Measurements from ENCODE around the gene DNAAF5.

The DNAAF5 gene

DNA sequence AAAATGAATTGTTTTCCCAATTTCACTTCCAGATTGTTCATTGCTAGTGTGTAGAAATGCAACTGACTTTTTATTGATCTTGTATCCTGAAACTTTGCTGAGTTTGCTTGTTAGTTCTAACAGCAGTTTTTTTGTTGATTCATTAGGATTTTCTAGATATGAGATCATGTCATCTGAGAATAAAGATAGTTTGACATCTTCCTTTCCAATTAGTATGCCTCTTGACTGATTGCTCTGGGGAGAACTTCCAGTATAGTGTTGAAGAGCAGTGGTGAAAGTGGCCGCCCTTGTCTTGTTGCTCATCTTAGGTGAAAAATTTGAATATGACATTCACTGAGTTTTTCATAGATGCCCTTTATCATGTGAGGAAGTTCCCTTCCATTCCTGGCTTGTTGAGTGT, 93.8 kb downstream of the DNAAF5 start:
- TF ChIP-seq, protein P1, sequence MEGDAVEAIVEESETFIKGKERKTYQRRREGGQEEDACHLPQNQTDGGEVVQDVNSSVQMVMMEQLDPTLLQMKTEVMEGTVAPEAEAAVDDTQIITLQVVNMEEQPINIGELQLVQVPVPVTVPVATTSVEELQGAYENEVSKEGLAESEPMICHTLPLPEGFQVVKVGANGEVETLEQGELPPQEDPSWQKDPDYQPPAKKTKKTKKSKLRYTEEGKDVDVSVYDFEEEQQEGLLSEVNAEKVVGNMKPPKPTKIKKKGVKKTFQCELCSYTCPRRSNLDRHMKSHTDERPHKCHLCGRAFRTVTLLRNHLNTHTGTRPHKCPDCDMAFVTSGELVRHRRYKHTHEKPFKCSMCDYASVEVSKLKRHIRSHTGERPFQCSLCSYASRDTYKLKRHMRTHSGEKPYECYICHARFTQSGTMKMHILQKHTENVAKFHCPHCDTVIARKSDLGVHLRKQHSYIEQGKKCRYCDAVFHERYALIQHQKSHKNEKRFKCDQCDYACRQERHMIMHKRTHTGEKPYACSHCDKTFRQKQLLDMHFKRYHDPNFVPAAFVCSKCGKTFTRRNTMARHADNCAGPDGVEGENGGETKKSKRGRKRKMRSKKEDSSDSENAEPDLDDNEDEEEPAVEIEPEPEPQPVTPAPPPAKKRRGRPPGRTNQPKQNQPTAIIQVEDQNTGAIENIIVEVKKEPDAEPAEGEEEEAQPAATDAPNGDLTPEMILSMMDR (IDR thresholded peaks at IDR 0.05; ENCODE audit: control insufficient read depth, insufficient read depth, low read depth, low read length, missing control alignments): no peak
- H3K4me3 ChIP-seq (ENCODE audit: control insufficient read depth, low read depth, low read length): no peak overlapping the region
- no peak for DNase-seq (ENCODE audit: low read depth)

DNA sequence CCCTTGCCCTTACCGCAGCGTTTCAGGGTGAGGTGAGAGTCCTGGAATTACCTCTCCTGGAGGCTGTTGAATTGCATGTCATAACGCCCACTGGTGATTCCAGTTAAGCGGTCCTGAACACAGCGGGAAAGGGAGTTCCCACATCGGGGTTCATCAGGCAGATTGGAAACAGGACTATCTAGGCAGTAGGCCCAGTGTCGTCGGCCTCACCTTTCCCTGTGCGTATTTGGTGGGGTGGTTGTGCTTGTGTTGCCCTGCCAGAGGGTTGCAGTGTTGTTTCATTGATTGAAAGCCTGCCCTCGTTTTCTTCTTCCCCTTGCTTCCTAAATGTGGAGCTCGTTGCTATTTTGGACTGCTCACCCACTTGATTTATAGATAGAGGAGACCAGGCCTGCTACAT, 95.2 kb downstream of the DNAAF5 start:
- no peak for DNase-seq (ENCODE audit: low read depth)

DNA sequence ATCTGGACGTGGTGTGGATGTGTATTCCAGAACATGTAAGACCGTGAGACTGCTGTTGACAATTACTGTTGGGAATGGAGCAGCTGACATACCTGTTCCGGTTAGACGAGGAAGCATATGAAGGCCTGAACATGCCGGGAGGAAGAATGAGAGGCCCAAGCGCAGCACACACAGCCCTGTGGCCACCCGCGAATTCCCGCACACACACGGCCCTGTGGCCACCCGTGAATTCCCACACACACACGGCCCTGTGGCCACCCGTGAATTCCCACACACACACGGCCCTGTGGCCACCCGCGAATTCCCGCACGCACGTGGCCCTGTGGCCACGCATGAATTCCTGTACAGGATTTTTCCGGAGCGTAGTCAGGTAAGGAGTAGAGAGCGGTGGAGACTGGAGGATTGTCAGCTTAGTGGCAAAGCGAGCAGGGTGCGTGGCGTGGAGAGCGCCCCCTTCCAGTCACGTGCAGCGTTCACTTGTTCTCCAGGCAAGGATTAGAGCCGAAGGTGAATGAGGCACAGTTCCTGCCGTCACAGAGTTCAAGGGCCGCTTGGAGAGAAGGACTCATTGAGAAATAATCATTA, 96.3 kb downstream of the DNAAF5 start:
- DNase-seq (ENCODE audit: low read depth): no peak
- TF ChIP-seq, protein P1 (IDR thresholded peaks at IDR 0.05; ENCODE audit: control insufficient read depth, insufficient read depth, low read depth, low read length, missing control alignments): no peak
- no peak overlapping the region for H3K4me3 ChIP-seq (ENCODE audit: control insufficient read depth, low read depth, low read length)

More for the DNA sequence above, 95.2 kb downstream of the DNAAF5 start:
- no peak overlapping the region for H3K4me3 ChIP-seq (ENCODE audit: control insufficient read depth, low read depth, low read length)
- TF ChIP-seq, protein P1 (IDR thresholded peaks at IDR 0.05; ENCODE audit: control insufficient read depth, insufficient read depth, low read depth, low read length, missing control alignments): no peak

DNA sequence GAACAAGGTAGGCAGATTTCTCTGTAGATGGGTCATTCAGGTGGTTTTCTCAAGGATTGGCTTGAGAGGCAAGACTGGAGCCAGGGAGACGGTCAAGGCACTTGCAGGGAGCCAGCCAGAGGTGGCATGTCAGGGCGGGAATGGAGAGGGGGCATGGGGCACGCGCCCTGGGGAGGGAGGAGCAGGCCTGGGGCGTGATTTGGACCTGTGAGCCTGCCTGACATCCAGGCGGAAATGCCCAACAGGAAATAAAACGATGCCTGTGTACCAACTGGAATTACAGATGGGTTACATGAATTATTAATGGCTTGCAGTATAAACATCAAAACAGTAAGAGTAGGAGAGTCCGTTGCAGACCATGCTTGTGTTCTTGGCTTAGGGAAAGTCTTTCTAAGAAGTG, 97.2 kb downstream of the DNAAF5 start:
- DNase-seq (ENCODE audit: low read depth): no peak
- H3K4me3 ChIP-seq (ENCODE audit: control insufficient read depth, low read depth, low read length): no peak overlapping the region
- TF ChIP-seq, protein P1 (IDR thresholded peaks at IDR 0.05; ENCODE audit: control insufficient read depth, insufficient read depth, low read depth, low read length, missing control alignments): no peak

DNA sequence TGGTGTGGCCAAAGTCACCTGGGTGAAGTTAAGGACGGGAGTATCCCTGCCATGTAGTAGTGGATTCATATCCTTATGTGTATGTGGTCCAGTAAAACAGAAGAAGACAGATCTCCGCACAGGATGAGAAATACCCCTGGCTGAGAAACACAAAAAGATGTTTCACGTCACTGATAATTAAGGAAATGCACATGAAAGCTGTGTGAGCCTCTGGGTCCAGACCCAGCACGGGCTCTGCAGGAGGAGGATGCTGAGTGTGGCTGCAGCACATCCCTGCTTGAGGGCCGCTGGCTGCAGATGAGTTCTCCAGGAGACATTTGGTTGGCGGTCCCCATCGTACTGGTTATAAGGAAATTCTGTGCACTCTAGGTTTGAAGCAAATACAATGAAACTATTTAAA, 97.6 kb downstream of the DNAAF5 start:
- DNase-seq (ENCODE audit: low read depth): no peak
- no peak overlapping the region for H3K4me3 ChIP-seq (ENCODE audit: control insufficient read depth, low read depth, low read length)
- TF ChIP-seq, protein P1 (IDR thresholded peaks at IDR 0.05; ENCODE audit: control insufficient read depth, insufficient read depth, low read depth, low read length, missing control alignments): no peak

DNA sequence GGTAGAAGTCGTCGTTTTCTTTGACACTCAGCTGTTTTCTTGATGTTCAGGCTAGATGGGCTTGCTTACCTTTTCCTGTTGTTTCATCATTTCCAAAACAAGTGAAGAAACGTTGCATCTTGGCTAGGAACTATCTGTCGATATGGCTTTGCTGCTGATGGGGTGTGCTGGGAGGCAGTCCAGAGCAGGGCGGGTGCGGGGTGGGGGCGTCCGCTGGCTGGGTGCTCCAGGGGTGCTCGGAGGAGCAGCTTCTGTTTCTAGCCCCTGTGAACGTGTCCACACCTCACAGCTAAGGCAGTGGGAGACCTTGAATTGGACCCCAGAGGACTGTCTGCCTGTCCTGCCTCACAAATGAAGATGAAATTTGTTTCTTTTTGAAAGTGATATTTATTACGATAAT, 98.2 kb downstream of the DNAAF5 start:
- H3K4me3 ChIP-seq (ENCODE audit: control insufficient read depth, low read depth, low read length): no peak overlapping the region
- TF ChIP-seq, protein P1 (IDR thresholded peaks at IDR 0.05; ENCODE audit: control insufficient read depth, insufficient read depth, low read depth, low read length, missing control alignments): no peak
- no peak for DNase-seq (ENCODE audit: low read depth)

DNA sequence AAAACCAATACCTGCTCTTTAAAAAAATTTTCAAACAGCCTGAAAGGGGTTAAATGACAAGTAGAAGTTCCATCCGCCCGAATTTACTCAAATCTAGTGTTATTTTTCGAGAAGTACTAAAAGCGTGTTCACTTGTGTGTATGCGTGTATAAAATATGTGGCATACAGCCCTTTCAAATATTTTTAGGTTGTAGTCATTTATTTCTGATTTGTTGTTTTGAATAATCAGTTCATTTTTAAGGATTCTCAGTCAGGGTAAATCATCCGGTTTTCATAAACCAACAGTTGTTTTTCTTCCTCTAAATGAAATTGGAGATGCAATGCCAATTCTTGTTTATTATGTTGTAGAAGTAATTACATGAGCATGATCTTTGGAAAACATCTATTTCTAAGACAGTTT, 98.9 kb downstream of the DNAAF5 start:
- no peak overlapping the region for H3K4me3 ChIP-seq (ENCODE audit: control insufficient read depth, low read depth, low read length)
- TF ChIP-seq, protein P1 (IDR thresholded peaks at IDR 0.05; ENCODE audit: control insufficient read depth, insufficient read depth, low read depth, low read length, missing control alignments): no peak
- DNase-seq (ENCODE audit: low read depth): no peak
